Astrocyte of the cerebellum (primary cell): ENCODE measurements around the gene SYNE3.

Experiments used
- DNase-seq: peaks from one replicate; pipeline ENCODE4 v3.0.0-alpha.2; 2011; ENCODE audit warnings: low read depth
- H3K4me3 ChIP-seq: 2 replicates; pipeline ENCODE4 v1.5.1; 2011; ENCODE audit warnings: mild to moderate bottlenecking, low read depth, low read length, moderate library complexity
- in situ Hi-C: cut with HindIII; loops from 2 replicates; pipeline ENCODE4 v1.10.0; 2017; ENCODE audit warnings: low sequenced_read_pairs
- TF ChIP-seq, protein P1 (sequence below): IDR thresholded peaks from 2 replicates; pipeline ENCODE4 v1.5.1; 2012; ENCODE audit warnings: low read length, low read depth, moderate library complexity, mild to moderate bottlenecking; ENCODE audit errors: missing control alignments

SYNE3 gene

GRCh38 chr14:95536036-95536593, 19.7 kb upstream of the SYNE3 start:
- in situ Hi-C loops = no loop called here
- TF ChIP-seq, protein P1, sequence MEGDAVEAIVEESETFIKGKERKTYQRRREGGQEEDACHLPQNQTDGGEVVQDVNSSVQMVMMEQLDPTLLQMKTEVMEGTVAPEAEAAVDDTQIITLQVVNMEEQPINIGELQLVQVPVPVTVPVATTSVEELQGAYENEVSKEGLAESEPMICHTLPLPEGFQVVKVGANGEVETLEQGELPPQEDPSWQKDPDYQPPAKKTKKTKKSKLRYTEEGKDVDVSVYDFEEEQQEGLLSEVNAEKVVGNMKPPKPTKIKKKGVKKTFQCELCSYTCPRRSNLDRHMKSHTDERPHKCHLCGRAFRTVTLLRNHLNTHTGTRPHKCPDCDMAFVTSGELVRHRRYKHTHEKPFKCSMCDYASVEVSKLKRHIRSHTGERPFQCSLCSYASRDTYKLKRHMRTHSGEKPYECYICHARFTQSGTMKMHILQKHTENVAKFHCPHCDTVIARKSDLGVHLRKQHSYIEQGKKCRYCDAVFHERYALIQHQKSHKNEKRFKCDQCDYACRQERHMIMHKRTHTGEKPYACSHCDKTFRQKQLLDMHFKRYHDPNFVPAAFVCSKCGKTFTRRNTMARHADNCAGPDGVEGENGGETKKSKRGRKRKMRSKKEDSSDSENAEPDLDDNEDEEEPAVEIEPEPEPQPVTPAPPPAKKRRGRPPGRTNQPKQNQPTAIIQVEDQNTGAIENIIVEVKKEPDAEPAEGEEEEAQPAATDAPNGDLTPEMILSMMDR = no peak
- no peak for DNase-seq
- peak overlapping the region; percentile 87 for H3K4me3 ChIP-seq

DNA sequence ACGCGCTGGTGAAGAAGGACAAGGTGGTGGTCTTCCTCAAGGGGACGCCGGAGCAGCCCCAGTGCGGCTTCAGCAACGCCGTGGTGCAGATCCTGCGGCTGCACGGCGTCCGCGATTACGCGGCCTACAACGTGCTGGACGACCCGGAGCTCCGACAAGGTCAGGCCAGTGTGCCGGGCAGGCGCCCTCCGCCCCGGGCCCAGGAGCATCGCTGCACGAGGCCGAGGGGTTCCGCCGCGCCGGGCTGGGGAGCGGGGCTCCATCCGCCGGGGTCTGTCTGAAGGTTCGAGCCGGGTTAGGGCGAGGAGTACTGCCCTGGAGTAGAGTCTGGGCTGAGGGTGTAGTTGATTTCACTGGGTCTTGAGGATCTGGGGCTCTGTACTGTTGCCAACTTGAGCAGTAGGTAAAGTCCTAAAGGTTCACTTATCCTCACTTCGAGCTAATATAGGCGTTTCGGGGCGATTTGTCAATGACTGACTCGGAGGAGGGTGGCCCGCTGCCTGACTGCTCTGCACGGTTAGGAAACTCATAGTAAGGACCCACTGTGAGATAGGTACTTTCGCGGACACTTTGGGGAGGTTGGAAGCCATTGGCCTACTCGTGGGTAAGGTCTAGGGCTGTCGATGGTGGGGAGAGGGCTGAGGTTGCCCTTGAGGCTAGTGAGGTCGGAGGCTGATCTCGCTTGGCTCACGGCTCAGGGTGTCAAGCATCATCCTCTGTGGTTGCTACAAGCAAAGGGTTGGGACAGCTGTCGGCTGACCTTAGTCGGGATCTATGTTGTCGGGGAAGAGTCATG, 19.0 kb upstream of the SYNE3 start:
- peak overlapping the region; percentile 87 for H3K4me3 ChIP-seq
- in situ Hi-C loops = no loop called here
- no peak for DNase-seq
- TF ChIP-seq, protein P1 = no peak

DNA sequence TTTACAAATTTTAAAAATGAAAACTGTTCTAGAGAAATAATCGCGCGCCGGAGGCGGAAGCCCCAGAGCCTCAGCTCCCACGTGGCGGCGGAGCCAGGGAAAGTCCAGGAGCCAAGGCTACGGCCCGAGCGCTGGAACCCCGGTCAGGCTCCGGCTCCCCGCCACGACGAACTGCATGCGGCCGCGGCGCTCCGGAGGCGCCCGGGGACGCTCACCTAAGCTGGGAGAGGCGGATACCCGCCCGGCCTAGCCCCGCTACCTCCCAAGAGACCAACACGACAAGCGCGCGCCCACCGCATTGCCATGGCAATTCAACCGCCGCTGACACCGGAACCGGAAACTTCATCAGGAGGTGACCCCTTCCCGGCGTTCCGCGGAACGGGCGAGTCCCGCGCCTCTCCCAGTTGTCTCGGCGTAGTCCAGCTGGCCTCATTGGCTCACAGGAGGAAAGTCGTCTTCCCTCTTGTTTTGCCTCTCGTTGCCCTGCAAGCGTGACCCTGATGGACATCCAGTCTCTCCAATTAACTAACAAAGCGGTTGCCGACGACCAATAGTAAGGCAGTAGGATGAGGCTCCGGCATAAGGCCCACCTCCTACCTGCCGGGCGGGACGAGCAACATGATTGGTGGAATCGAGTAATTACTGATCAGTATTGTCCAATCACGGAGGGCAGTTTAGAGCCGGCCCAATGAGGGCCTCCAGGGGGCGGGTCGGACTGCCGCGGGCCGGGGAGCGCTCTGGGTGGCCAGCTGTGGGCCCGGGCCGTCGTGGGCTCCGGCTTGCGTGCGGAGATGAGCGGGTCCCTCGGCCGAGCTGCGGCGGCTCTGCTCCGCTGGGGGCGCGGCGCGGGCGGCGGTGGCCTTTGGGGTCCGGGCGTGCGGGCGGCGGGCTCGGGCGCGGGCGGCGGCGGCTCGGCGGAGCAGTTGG, 18.1 kb upstream of the SYNE3 start, which contains the start of gene GLRX5:
GLRX5 (plus strand) TSS at position 752 of the 927 bp plus-strand sequence; CDS start at position 792, 40 bp downstream.
- peak; percentile 100 for DNase-seq
- H3K4me3 ChIP-seq = peak within 1 kb of the TSS; percentile 87
- TF ChIP-seq, protein P1 = no peak
- in situ Hi-C loops = loop anchor here (5.0 kb wide), 1 partner anchor 72 kb away; no protein-coding TSS in a partner anchor

DNA sequence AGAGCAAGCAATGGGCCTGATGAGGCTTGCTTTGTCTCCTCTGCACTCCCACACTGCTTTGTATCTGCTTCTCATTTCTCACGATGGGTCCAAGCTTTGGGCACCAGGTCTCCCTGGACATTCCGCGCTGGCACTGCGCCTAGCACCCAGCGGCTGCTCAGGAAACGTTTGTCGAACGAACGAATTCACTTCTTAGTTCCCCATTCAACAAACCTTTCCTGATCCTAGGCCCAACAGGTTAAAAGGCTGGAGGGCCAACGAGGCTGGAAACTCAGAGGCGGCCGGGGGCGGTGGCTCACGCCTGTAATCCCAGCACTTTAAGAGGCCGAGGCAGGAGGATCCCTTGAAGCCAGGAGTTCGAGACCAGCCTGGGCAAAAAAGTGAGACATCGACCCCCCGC, 17.4 kb upstream of the SYNE3 start:
- peak overlapping the region; percentile 87 for H3K4me3 ChIP-seq
- TF ChIP-seq, protein P1 = no peak
- in situ Hi-C loops = loop anchor here (5.0 kb wide), 1 partner anchor 72 kb away; no protein-coding TSS in a partner anchor
- no peak for DNase-seq

DNA sequence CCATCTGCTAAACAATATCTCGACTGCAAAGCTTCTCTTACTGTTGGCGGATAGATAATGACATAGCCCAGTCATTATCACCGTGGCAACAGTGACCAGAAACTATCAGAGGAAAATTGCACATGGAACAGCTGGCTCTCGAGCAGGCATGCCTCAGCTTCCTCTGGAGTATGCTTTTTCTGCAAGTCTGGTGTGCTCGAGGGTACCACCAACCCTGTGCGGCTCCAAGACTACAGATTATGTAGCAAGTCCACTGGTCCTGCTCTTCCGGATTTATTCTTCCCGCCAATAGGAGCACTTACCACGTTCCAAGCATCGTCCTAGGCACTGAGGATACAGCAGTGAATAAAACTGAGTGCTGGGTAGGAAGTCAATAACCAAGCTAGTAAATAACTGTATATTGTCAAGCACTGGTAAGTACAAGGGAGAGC, 17.0 kb upstream of the SYNE3 start:
- in situ Hi-C loops = loop anchor here (5.0 kb wide), 1 partner anchor 71 kb away; no protein-coding TSS in a partner anchor
- TF ChIP-seq, protein P1 = no peak
- peak overlapping the region; percentile 87 for H3K4me3 ChIP-seq
- DNase-seq = no peak

- in situ Hi-C loops = loop anchor here (5.0 kb wide), 1 partner anchor 70 kb away; no protein-coding TSS in a partner anchor
- TF ChIP-seq, protein P1 = no peak
- no peak overlapping the region for H3K4me3 ChIP-seq
- DNase-seq = no peak
Measured at GRCh38 chr14:95531969-95532368, 15.5 kb upstream of the SYNE3 start.
